ENCODE data around the gene RBMS3. TPM values are rescaled to one million over a fixed set of nuclear protein-coding genes. Genes with fewer than 3 reads are reported as not detected.

The RBMS3 gene
- total and polyA plus RNA-seq, 2 experiments from 2014 or later, result 34.9 to 37.1 TPM

DNA sequence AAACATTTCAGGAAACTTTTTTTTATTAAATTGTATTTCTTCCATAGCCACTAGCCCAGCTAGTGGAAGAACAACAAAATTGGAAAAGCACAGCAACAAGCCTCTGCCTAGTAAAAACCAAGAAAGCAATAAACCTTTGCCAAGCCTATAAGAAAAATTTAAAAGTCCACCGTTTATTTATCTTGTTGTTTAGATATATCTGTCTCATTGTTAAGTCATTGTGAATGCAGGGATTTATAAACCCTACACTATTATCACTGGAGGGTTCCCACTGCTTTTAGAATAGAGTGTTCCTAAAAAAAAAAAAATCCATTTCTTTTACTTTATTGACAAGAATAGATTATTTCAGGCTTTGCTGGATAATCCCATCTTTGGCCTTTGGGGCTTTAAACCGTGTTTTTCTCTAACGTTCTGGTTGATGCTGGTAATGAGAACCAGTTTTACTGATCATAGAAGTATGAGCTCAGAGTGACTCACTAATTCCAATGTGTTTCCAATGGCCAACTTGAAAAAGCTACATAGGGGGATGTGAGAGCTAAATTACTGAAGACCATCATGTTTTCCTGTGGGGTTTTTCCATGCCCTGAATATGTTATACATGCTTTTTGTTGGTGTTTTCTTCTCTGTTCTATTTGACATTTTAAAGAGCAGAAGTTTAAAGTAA, 634.1 kb downstream of the RBMS3 start:
- TF ChIP-seq, protein P1, sequence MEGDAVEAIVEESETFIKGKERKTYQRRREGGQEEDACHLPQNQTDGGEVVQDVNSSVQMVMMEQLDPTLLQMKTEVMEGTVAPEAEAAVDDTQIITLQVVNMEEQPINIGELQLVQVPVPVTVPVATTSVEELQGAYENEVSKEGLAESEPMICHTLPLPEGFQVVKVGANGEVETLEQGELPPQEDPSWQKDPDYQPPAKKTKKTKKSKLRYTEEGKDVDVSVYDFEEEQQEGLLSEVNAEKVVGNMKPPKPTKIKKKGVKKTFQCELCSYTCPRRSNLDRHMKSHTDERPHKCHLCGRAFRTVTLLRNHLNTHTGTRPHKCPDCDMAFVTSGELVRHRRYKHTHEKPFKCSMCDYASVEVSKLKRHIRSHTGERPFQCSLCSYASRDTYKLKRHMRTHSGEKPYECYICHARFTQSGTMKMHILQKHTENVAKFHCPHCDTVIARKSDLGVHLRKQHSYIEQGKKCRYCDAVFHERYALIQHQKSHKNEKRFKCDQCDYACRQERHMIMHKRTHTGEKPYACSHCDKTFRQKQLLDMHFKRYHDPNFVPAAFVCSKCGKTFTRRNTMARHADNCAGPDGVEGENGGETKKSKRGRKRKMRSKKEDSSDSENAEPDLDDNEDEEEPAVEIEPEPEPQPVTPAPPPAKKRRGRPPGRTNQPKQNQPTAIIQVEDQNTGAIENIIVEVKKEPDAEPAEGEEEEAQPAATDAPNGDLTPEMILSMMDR (IDR thresholded peaks at IDR 0.05; ENCODE audit: poor library complexity), result no peak
- TF ChIP-seq EZH2phosphoT487 (IDR thresholded peaks at IDR 0.05; ENCODE audit: low read depth, severe bottlenecking, unreplicated experiment), result no peak
- no peak for TF ChIP-seq EZH2 (IDR thresholded peaks at IDR 0.05; ENCODE audit: borderline replicate concordance)
- H4K20me1 ChIP-seq (ENCODE audit: insufficient read depth, poor library complexity, severe bottlenecking), result no peaks in the 10 kb centered on the region
- DNase-seq (ENCODE audit: low spot score), result peak; percentile 6
- no peaks in the 10 kb centered on the region for H3K9me2 ChIP-seq (replicated peaks; ENCODE audit: insufficient read depth)
- H3K27me3 ChIP-seq, result no peaks in the 10 kb centered on the region
- H3K4me2 ChIP-seq, result no peak overlapping the region
- no peaks in the 10 kb centered on the region for H3K36me3 ChIP-seq (replicated peaks; ENCODE audit: insufficient read depth, low read depth)
- H3K79me2 ChIP-seq, result no peaks in the 10 kb centered on the region
- no peaks in the 10 kb centered on the region for H3K4me1 ChIP-seq (ENCODE audit: insufficient read depth)
- H2AFZ ChIP-seq, result no peak overlapping the region
- H3K9me3 ChIP-seq (ENCODE audit: low read depth), result no peaks in the 10 kb centered on the region
- no peak overlapping the region for H3K4me3 ChIP-seq
- 21% methylated on average over 3 of the region's 3 CpGs for WGBS (ENCODE audit: low lambda C conversion rate, missing lambda C conversion rate)
- no peak overlapping the region for H3K27ac ChIP-seq

DNA sequence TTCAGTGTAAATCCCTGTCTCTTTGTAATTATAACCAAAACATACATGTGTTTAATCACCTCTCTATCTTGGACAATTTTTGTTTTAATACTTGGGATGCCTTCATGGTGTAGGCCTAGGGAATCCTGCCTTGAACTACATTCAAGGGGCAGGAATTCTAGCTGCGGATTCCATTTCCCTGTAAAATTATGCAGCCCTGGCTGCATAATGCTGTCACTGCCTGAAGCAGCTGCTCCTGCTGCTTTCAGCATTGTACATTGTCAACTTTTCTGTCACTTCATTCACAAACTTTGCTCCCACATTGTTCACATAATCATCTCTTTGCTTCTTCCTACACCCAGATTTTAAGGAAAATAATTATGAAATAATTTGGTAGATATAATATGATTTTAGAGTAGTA, 638.7 kb downstream of the RBMS3 start:
- no peak for TF ChIP-seq EZH2phosphoT487 (IDR thresholded peaks at IDR 0.05; ENCODE audit: low read depth, severe bottlenecking, unreplicated experiment)
- TF ChIP-seq EZH2 (IDR thresholded peaks at IDR 0.05; ENCODE audit: borderline replicate concordance), result no peak
- TF ChIP-seq, protein P1 (IDR thresholded peaks at IDR 0.05; ENCODE audit: poor library complexity), result no peak

DNA sequence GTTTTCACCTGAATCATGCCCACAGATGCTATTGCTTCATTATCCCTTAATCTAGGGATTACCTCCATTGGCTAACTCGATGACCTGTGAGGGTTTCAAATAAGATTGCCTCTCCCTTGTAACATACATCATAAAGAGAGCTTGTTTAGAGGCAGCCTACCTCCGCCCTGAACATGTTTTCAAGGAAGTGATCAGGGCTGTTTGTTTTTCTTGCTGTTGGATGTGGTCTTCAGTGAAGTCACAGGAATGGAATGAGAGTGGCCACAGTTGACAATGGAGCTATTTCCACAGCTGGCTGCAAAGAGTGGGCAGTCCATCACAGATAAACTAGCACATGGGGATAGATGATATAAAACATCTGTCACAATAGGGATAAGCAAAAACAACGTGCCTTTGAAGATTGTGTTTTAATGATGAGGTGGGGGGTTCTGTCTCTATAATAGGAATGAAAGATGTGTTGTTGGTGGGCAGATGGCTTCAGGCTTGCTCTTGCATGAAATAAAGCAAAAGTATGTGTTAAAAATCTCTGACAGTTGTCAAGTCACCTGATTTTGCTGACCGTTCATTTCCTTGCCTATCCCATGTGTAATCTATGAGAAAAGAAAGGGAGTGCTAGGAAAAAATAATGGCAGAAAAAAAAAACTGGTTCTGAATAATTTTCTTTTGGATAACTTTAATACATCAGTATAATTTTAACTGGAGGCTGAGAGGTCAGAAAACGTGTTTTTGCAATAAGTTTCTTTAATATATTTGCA, 642.3 kb downstream of the RBMS3 start:
- Histone ChIP-seq H4K20me1 (ENCODE audit: insufficient read depth, poor library complexity, severe bottlenecking) (no peaks in the 10 kb centered on the region), H3K9me3 (ENCODE audit: low read depth) (no peaks in the 10 kb centered on the region), H3K4me3 (no peak overlapping the region), H2AFZ (no peak overlapping the region), H3K4me2 (no peak overlapping the region), H3K9me2 (replicated peaks; ENCODE audit: insufficient read depth) (no peaks in the 10 kb centered on the region), H3K27me3 (no peaks in the 10 kb centered on the region), H3K27ac (no peak overlapping the region), H3K4me1 (ENCODE audit: insufficient read depth) (peaks cover 9% of the 10 kb centered on the region), H3K79me2 (no peaks in the 10 kb centered on the region), H3K36me3 (replicated peaks; ENCODE audit: insufficient read depth, low read depth) (no peaks in the 10 kb centered on the region)
- no peak for TF ChIP-seq EZH2phosphoT487 (IDR thresholded peaks at IDR 0.05; ENCODE audit: low read depth, severe bottlenecking, unreplicated experiment)
- no peak for TF ChIP-seq EZH2 (IDR thresholded peaks at IDR 0.05; ENCODE audit: borderline replicate concordance)
- TF ChIP-seq, protein P1 (IDR thresholded peaks at IDR 0.05; ENCODE audit: poor library complexity), result no peak
- DNase-seq (ENCODE audit: low spot score), result peak; percentile 18
- WGBS (ENCODE audit: low lambda C conversion rate, missing lambda C conversion rate), result 48% methylated on average over 5 of the region's 5 CpGs

More for the DNA sequence above, 638.7 kb downstream of the RBMS3 start:
- Histone ChIP-seq H3K4me1 (ENCODE audit: insufficient read depth) (no peaks in the 10 kb centered on the region), H3K4me2 (no peak overlapping the region), H3K4me3 (no peak overlapping the region), H4K20me1 (ENCODE audit: insufficient read depth, poor library complexity, severe bottlenecking) (no peaks in the 10 kb centered on the region), H3K9me3 (ENCODE audit: low read depth) (no peaks in the 10 kb centered on the region), H3K36me3 (replicated peaks; ENCODE audit: insufficient read depth, low read depth) (no peaks in the 10 kb centered on the region), H3K79me2 (no peaks in the 10 kb centered on the region), H3K27ac (no peak overlapping the region), H3K27me3 (no peaks in the 10 kb centered on the region), H2AFZ (no peak overlapping the region), H3K9me2 (replicated peaks; ENCODE audit: insufficient read depth) (no peaks in the 10 kb centered on the region)
- WGBS (ENCODE audit: low lambda C conversion rate, missing lambda C conversion rate), result 91% methylated on average over 1 of the region's 1 CpG
- DNase-seq (ENCODE audit: low spot score), result no peak

All from hepatocyte (in vitro differentiated cells).